Small intestine (tissue), 7 donors: ENCODE measurements around the gene NRAP. TPM values are rescaled to one million over a fixed set of nuclear protein-coding genes. Genes with fewer than 3 reads are reported as not detected.

Source experiments
- DNase-seq, 2 donors: peaks; one replicate each; pipeline versions ENCODE4 v3.0.0 to v3.0.0-alpha.2; 2013
- FAIRE-seq: peaks from 2 replicates; lab custom pipeline; 2012; peaks lifted over from hg19 to GRCh38; lab: Jason Lieb, UNC
- H3K27ac ChIP-seq, 3 donors: one replicate each; pipeline ENCODE4 v1.5.1; 2013; ENCODE audit warnings: low read length in 2 of 3, mild to moderate bottlenecking in 2 of 3, control low read depth in 1 of 3, inconsistent platforms in 1 of 3, low read depth in 1 of 3, moderate library complexity in 1 of 3
- H3K27me3 ChIP-seq, 3 donors: one replicate each; pipeline ENCODE4 v1.6.1; 2013; ENCODE audit warnings: low read length in 3 of 3, inconsistent platforms in 1 of 3; ENCODE audit not compliant: control insufficient read depth in 3 of 3, insufficient read depth in 3 of 3
- H3K36me3 ChIP-seq, 3 donors: one replicate each; pipeline ENCODE4 v1.6.1; 2013; ENCODE audit warnings: low read length in 3 of 3, inconsistent platforms in 1 of 3, low read depth in 1 of 3, mild to moderate bottlenecking in 1 of 3, moderate library complexity in 1 of 3; ENCODE audit not compliant: control insufficient read depth in 3 of 3, insufficient read depth in 2 of 3
- H3K4me1 ChIP-seq, 3 donors: one replicate each; pipeline ENCODE4 v1.6.1; 2013; ENCODE audit warnings: low read length in 2 of 3, inconsistent platforms in 1 of 3, low read depth in 1 of 3, mild to moderate bottlenecking in 1 of 3, moderate library complexity in 1 of 3; ENCODE audit not compliant: control insufficient read depth in 3 of 3, insufficient read depth in 2 of 3
- H3K4me3 ChIP-seq, 3 donors: one replicate each; pipeline ENCODE4 v1.5.1; 2013; ENCODE audit warnings: low read length in 3 of 3, control low read depth in 1 of 3, inconsistent platforms in 1 of 3, low read depth in 1 of 3, mild to moderate bottlenecking in 1 of 3, moderate library complexity in 1 of 3
- H3K9me3 ChIP-seq, 2 donors: one replicate each; pipeline ENCODE4 v1.6.1; 2013; ENCODE audit warnings: low read depth in 1 of 2, low read length in 1 of 2; ENCODE audit not compliant: control insufficient read depth in 2 of 2, insufficient read depth in 1 of 2
- WGBS, 3 donors: extraction: QIAGEN DNeasy Blood & Tissue Kit; methylation state at CpG; one replicate each; pipeline ENCODE4 v1.1.7; 2013; 5-methylcytosine and 5-hydroxymethylcytosine counted together
- polyA plus RNA-seq, 4 donors: library from polyadenylated mRNA; stranded (reverse) in 3 of 4; unstranded in 1 of 4; fragments of 200-250 nt in 3 of 4; fragments of 120-200 nt in 1 of 4; gene quantifications; one replicate each; pipeline versions ENCODE4 v1.2.1 to v1.2.3, GENCODE V29; 2013
- donor health status: healthy with polysubstance abuse.
- donor health status: control.
- donor health status: control.
- donor health status: Bipolar disorder and iron deficiency.
- donor health status: healthy.

The NRAP gene
- polyA plus RNA-seq, 4 donors: 0.03 to 2.2 (median 0.18) TPM

DNA sequence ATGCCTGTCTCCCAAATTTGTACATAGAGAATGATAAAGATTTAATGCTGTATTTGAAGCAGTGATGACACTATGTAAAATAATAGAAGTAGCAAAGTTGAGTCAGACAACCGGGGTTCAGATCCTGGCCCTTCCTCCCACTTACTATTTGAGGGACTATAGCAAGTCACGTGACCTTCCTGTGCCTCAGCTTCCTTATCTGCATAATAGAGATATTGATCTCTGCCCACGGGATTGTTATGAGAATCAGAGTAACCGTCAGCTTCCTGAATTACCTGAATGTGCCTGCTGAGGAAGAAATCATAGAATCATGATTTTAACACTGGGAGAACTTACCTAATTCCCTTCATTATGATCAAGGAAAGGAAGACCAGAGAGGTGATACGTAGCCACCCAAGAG, 42.8 kb upstream of the NRAP start:
- no peak overlapping the region for H3K4me3 ChIP-seq
- H3K27ac ChIP-seq: no peak overlapping the region
- H3K9me3 ChIP-seq: no peaks in the 10 kb centered on the region
- WGBS, 3 donors: 34 to 55% (median 54%) methylated on average over 5 of the region's 5 CpGs
- FAIRE-seq (no peak), DNase-seq (no peak)
- peaks cover 2 to 21% (median 8%) of the 10 kb centered on the region in 3 donors for H3K36me3 ChIP-seq
- no peaks in the 10 kb centered on the region for H3K27me3 ChIP-seq
- peaks cover 0 to 8% (median 5%) of the 10 kb centered on the region in 3 donors for H3K4me1 ChIP-seq

DNA sequence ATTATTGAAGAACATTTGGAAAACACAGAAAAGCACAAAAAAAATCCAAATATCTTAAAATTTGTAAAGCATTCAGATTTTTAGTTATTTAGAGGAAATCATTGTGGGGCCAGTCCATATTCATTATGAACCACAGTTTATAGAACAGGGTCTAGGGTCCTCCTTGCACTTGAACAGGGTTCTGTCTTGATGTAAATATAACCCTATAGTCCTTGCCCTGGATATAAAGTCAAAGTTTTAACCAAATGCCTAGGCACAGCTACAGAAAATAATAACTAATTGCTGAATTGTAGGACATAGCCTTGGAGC, 41.5 kb upstream of the NRAP start:
- Histone ChIP-seq H3K4me1 (peaks cover 0 to 8% (median 3%) of the 10 kb centered on the region in 3 donors), H3K27me3 (no peaks in the 10 kb centered on the region), H3K4me3 (no peak overlapping the region), H3K27ac (no peak overlapping the region), H3K9me3 (no peaks in the 10 kb centered on the region), H3K36me3 (peaks cover 2 to 16% (median 8%) of the 10 kb centered on the region in 3 donors)
- DNase-seq (no peak), FAIRE-seq (no peak)

- FAIRE-seq: peak; percentile 44
Observed at GRCh38 chr10:113704637-113705343, 40.9 kb upstream of the NRAP start.

DNA sequence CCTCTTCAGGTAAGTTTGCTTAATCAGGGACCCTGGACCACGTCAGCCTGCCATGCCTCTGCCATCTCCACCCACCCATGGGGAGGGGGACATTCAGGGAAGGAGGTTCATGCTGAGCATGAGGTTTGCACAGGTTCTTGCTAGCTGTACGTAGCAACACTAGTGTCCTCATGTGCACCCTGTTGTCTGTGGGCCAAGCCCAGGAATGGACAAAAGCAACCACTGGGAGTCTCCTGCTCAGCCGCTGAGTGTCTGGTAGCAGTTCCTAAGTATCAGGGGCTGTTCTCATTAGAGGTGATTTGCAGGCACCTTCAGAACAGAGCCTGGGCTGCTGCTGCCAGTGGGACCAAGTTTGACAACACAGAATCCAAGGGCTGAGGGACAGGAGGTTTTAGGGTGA, 33.8 kb upstream of the NRAP start:
- DNase-seq: no peak
- WGBS, 3 donors: 83 to 95% (median 94%) methylated on average over 3 of the region's 3 CpGs
- H3K27ac ChIP-seq: no peak overlapping the region
- no peak for FAIRE-seq
- H3K27me3 ChIP-seq: no peaks in the 10 kb centered on the region
- no peaks in the 10 kb centered on the region for H3K4me1 ChIP-seq
- peaks cover 0 to 22% of the 10 kb centered on the region in 2 donors for H3K9me3 ChIP-seq
- H3K4me3 ChIP-seq: no peak overlapping the region
- peaks cover under 1 to 27% (median 7%) of the 10 kb centered on the region in 3 donors for H3K36me3 ChIP-seq

More at GRCh38 chr10:113704637-113705343, 40.9 kb upstream of the NRAP start:
- peak; percentile 52 to 57 for DNase-seq
- H3K9me3 ChIP-seq: no peaks in the 10 kb centered on the region
- no peak overlapping the region for H3K4me3 ChIP-seq
- 36 to 51% (median 47%) methylated on average over 6 of the region's 6 CpGs for WGBS, 3 donors
- peaks cover 2 to 16% (median 8%) of the 10 kb centered on the region in 3 donors for H3K36me3 ChIP-seq
- no peaks in the 10 kb centered on the region for H3K27me3 ChIP-seq
- peaks cover 0 to 5% (median 3%) of the 10 kb centered on the region in 3 donors for H3K4me1 ChIP-seq
- no peak overlapping the region for H3K27ac ChIP-seq

GRCh38 chr10:113695691-113696090, 31.9 kb upstream of the NRAP start:
- H3K9me3 ChIP-seq: peaks cover 0 to 41% of the 10 kb centered on the region in 2 donors
- H3K4me1 ChIP-seq: peaks cover 0 to 3% (median 0%) of the 10 kb centered on the region in 3 donors
- H3K27me3 ChIP-seq: no peaks in the 10 kb centered on the region
- FAIRE-seq (no peak), DNase-seq (no peak)
- no peak overlapping the region for H3K27ac ChIP-seq
- H3K36me3 ChIP-seq: peaks cover 5 to 42% (median 10%) of the 10 kb centered on the region in 3 donors
- H3K4me3 ChIP-seq: no peak overlapping the region
- WGBS, 3 donors: 94 to 100% (median 100%) methylated on average over 1 of the region's 1 CpG

DNA sequence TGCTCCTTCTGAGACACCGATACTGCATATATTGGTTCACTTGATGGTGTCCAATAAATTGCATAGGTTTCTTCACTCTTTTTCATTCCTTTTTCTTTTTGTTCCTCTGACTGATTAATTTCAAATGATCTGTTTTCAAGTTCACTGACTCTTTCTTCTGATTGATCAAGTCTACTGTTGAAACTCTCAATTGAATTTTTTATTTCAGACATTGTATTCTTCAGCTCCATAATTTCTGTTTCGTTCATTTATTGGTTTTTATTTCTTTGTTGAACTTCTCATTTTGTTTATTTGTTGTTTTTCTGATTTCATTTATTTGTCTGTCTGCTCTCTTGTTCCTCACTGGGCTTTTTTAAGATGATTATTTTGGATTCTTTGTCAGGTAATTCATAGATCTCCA, 29.5 kb upstream of the NRAP start:
- no peak for DNase-seq
- Histone ChIP-seq H3K27ac (no peak overlapping the region), H3K36me3 (peaks cover 5 to 37% (median 9%) of the 10 kb centered on the region in 3 donors), H3K4me1 (peaks cover 0 to 9% (median 0%) of the 10 kb centered on the region in 3 donors), H3K4me3 (no peak overlapping the region), H3K27me3 (no peaks in the 10 kb centered on the region), H3K9me3 (peaks cover 0 to 44% of the 10 kb centered on the region in 2 donors)
- FAIRE-seq: peak; percentile 41
- WGBS, 3 donors: 86 to 100% (median 99%) methylated on average over 2 of the region's 2 CpGs

DNA sequence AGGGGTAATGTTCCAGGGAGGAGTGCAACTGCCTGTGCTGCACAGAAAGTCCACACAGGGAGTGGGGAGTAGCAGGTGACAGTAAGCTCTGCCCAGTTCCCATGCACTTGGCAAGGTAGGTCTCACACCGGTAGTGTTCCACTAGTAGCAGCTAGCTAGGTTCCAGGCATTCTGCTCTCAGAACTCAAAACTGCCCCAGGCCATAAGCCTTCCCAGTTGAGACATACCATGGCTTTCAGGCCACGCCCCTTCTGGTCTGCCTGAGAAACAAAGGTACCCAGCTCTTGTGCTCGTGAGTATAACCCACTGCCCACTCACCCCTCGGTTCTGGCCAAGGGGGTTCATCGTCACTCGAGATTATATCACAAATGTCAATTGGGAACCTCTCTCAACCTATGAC, 28.4 kb upstream of the NRAP start:
- FAIRE-seq: no peak
- no peaks in the 10 kb centered on the region for H3K27me3 ChIP-seq
- H3K27ac ChIP-seq: no peak overlapping the region
- 85 to 98% (median 97%) methylated on average over 6 of the region's 6 CpGs for whole genome bisulfite sequencing, 3 donors
- H3K4me3 ChIP-seq: no peak overlapping the region
- peaks cover 0 to 9% (median 0%) of the 10 kb centered on the region in 3 donors for H3K4me1 ChIP-seq
- H3K36me3 ChIP-seq: peaks cover 3 to 28% (median 5%) of the 10 kb centered on the region in 3 donors
- peaks cover 0 to 49% of the 10 kb centered on the region in 2 donors for H3K9me3 ChIP-seq
- no peak for DNase-seq

GRCh38 chr10:113691381-113691780, 27.5 kb upstream of the NRAP start:
- FAIRE-seq: no peak
- 76 to 95% (median 94%) methylated on average over 2 of the region's 2 CpGs for WGBS, 3 donors

More at GRCh38 chr10:113691381-113691780, 27.5 kb upstream of the NRAP start:
- peaks cover 0 to 9% (median 0%) of the 10 kb centered on the region in 3 donors for H3K4me1 ChIP-seq
- no peak overlapping the region for H3K27ac ChIP-seq
- no peaks in the 10 kb centered on the region for H3K27me3 ChIP-seq
- H3K4me3 ChIP-seq: no peak overlapping the region
- H3K36me3 ChIP-seq: peaks cover 3 to 28% (median 5%) of the 10 kb centered on the region in 3 donors
- H3K9me3 ChIP-seq: peaks cover 0 to 49% of the 10 kb centered on the region in 2 donors
- DNase-seq: no peak
